IPS-11a (cell line): Measurements from ENCODE around the gene METTL15.
"Not testable (repeated sequence)": the region's sequence is repeated elsewhere in the genome, so short reads cannot be mapped to it uniquely, and the experiment has no call there.

Experiments
- H3K4me3 ChIP-seq: one replicate; pipeline ENCODE4 v1.5.1; 2013; ENCODE audit warnings: low read depth, low read length, control low read depth

METTL15 gene

GRCh38 chr11:28108958-28109357, 770 bp downstream of the METTL15 start:
- H3K4me3 ChIP-seq = peak overlapping the region; percentile 40

GRCh38 chr11:28110108-28110820, 2.1 kb downstream of the METTL15 start:
- H3K4me3 ChIP-seq = peak overlapping the region; percentile 84

GRCh38 chr11:28110821-28111200, 2.6 kb downstream of the METTL15 start:
- H3K4me3 ChIP-seq = peak overlapping the region; percentile 84

- H3K4me3 ChIP-seq = no peak overlapping the region
Measured at GRCh38 chr11:28114116-28114515, 5.9 kb downstream of the METTL15 start.

GRCh38 chr11:28114731-28115130, 6.5 kb downstream of the METTL15 start:
- H3K4me3 ChIP-seq = no peak overlapping the region

- no peak overlapping the region for H3K4me3 ChIP-seq
Measured at GRCh38 chr11:28117712-28118111, 9.5 kb downstream of the METTL15 start.

GRCh38 chr11:28123151-28123581, 15.0 kb downstream of the METTL15 start:
- H3K4me3 ChIP-seq = no peak overlapping the region

- H3K4me3 ChIP-seq = no peak overlapping the region
Measured at GRCh38 chr11:28132548-28132947, 24.4 kb downstream of the METTL15 start.

GRCh38 chr11:28133146-28133545, 25.0 kb downstream of the METTL15 start:
- no peak overlapping the region for H3K4me3 ChIP-seq

- H3K4me3 ChIP-seq = not testable (repeated sequence)
Measured at GRCh38 chr11:28136157-28136556, 28.0 kb downstream of the METTL15 start.

GRCh38 chr11:28137366-28137765, 29.2 kb downstream of the METTL15 start:
- H3K4me3 ChIP-seq = no peak overlapping the region

- no peak overlapping the region for H3K4me3 ChIP-seq
Measured at GRCh38 chr11:28137832-28138231, 29.6 kb downstream of the METTL15 start.

GRCh38 chr11:28139841-28140415, 31.7 kb downstream of the METTL15 start:
- H3K4me3 ChIP-seq = no peak overlapping the region

- H3K4me3 ChIP-seq = no peak overlapping the region
Measured at GRCh38 chr11:28140689-28141455, 32.7 kb downstream of the METTL15 start.

GRCh38 chr11:28142724-28143123, 34.5 kb downstream of the METTL15 start:
- no peak overlapping the region for H3K4me3 ChIP-seq

- no peak overlapping the region for H3K4me3 ChIP-seq
Measured at GRCh38 chr11:28144808-28145207, 36.6 kb downstream of the METTL15 start.

GRCh38 chr11:28146123-28146751, 38.0 kb downstream of the METTL15 start:
- no peak overlapping the region for H3K4me3 ChIP-seq

- no peak overlapping the region for H3K4me3 ChIP-seq
Measured at GRCh38 chr11:28152743-28153142, 44.6 kb downstream of the METTL15 start.

- no peak overlapping the region for H3K4me3 ChIP-seq
Measured at GRCh38 chr11:28153586-28153985, 45.4 kb downstream of the METTL15 start.

GRCh38 chr11:28168718-28169117, 60.5 kb downstream of the METTL15 start:
- H3K4me3 ChIP-seq = no peak overlapping the region

- H3K4me3 ChIP-seq = no peak overlapping the region
Measured at GRCh38 chr11:28169816-28170215, 61.6 kb downstream of the METTL15 start.
